ENCODE data around the gene GRN. TPM values are rescaled to one million over a fixed set of nuclear protein-coding genes. Genes with fewer than 3 reads are reported as not detected.

Gene GRN
- total and polyA plus RNA-seq, 2 of the 13 experiments (the other 11 are each of a cell fraction or from before 2014, with no cell fraction given) = 86.6 to 143 TPM

GRCh38 chr17:44324092-44324570, 21.0 kb upstream of the GRN start (continued):
- TF ChIP-seq HIVEP1 (CRISPR knock-in tag; IDR thresholded peaks at IDR 0.05) (peak; percentile 71), ZNF790 (CRISPR knock-in tag; IDR thresholded peaks at IDR 0.05; ENCODE audit: borderline replicate concordance) (no peak), ZNF839 (CRISPR knock-in tag; IDR thresholded peaks at IDR 0.05; ENCODE audit: borderline replicate concordance) (peak; percentile 35; the same call in 1 of the 2 replicates), GFI1 (CRISPR knock-in tag; IDR thresholded peaks at IDR 0.05; ENCODE audit: borderline replicate concordance) (0 out of 2 replicates have a peak, but pooled peaks have one; percentile 44), KMT2A (CRISPR knock-in tag; IDR thresholded peaks at IDR 0.05) (peak; percentile 6; the same call in 1 of the 2 replicates), SETDB1 (CRISPR knock-in tag; IDR thresholded peaks at IDR 0.05; ENCODE audit: borderline replicate concordance) (0 out of 2 replicates have a peak, but pooled peaks have one; percentile 52), ZNF414 (CRISPR knock-in tag; IDR thresholded peaks at IDR 0.05) (peak; percentile 85; the same call in 1 of the 2 replicates), THAP11 (CRISPR knock-in tag; IDR thresholded peaks at IDR 0.05) (no peak), CTCF (CRISPR knock-in tag; IDR thresholded peaks at IDR 0.05) (0 out of 2 replicates have a peak, but pooled peaks have one; percentile 3), LCORL (IDR thresholded peaks at IDR 0.05) (no peak), LCORL (CRISPR knock-in tag; IDR thresholded peaks at IDR 0.05) (peak; percentile 83), FOXP1 (IDR thresholded peaks at IDR 0.05) (no peak), FOXP1 (CRISPR knock-in tag; IDR thresholded peaks at IDR 0.05) (no peak; the same call in 1 of the 2 replicates), ZNF616 (CRISPR knock-in tag; IDR thresholded peaks at IDR 0.05; ENCODE audit: low read depth) (0 out of 2 replicates have a peak, but pooled peaks have one; percentile 28), ZNF530 (CRISPR knock-in tag; IDR thresholded peaks at IDR 0.05; ENCODE audit: low read depth) (no peak), ZNF782 (CRISPR knock-in tag; IDR thresholded peaks at IDR 0.05; ENCODE audit: borderline replicate concordance) (0 out of 2 replicates have a peak, but pooled peaks have one; percentile 10), HNF1B (CRISPR knock-in tag; IDR thresholded peaks at IDR 0.05) (peak; percentile 80), ZNF703 (CRISPR knock-in tag; IDR thresholded peaks at IDR 0.05; ENCODE audit: borderline replicate concordance) (0 out of 2 replicates have a peak, but pooled peaks have one; percentile 44), ZNF577 (CRISPR knock-in tag; IDR thresholded peaks at IDR 0.05; ENCODE audit: borderline replicate concordance, low read depth) (0 out of 2 replicates have a peak, but pooled peaks have one; percentile 72), THAP9 (CRISPR knock-in tag; IDR thresholded peaks at IDR 0.05; ENCODE audit: borderline replicate concordance) (peak; percentile 78; the same call in 1 of the 2 replicates), SRSF9 (IDR thresholded peaks at IDR 0.05; ENCODE audit: borderline replicate concordance, insufficient read depth, low read depth, low read length, poor library complexity, severe bottlenecking) (no peak), ZNF34 (CRISPR knock-in tag; IDR thresholded peaks at IDR 0.05; ENCODE audit: borderline replicate concordance) (no peak), CENPBD1 (CRISPR knock-in tag; IDR thresholded peaks at IDR 0.05; ENCODE audit: borderline replicate concordance, low read depth) (no peak)
